ENCODE measurements around the gene AGBL4.

The AGBL4 gene

DNA sequence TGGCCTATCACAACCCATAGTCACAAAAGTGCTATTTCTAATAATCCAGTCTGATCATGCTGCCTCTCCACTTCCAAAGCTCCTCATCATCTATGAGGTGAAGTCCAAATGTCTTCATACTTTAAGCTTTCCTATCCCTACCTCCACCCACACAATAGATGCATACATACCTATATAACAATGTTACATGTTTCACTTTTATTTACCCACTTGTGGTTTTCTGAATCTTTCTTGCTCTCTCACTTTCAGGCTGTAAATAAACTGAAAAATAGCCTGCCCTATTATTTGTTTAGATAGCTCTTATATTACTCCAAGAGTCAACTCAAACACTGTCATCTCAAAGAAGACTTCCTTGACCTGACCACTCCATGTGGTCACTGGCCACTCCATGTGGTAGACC is 840.3 kb downstream of the AGBL4 start:
- DNase-seq (ENCODE audit: low read depth in 2 of 2) = no peak

- no peak for DNase-seq (ENCODE audit: low read depth in 2 of 2)
These were observed 842.7 kb downstream of the AGBL4 start for GRCh38 chr1:49181033-49181432.

GRCh38 chr1:49171941-49172593 is 851.7 kb downstream of the AGBL4 start:
- no peak for DNase-seq (ENCODE audit: low read depth in 2 of 2)

- no peak for DNase-seq (ENCODE audit: low read depth in 2 of 2)
These were observed 857.7 kb downstream of the AGBL4 start for GRCh38 chr1:49166031-49166430.

DNA sequence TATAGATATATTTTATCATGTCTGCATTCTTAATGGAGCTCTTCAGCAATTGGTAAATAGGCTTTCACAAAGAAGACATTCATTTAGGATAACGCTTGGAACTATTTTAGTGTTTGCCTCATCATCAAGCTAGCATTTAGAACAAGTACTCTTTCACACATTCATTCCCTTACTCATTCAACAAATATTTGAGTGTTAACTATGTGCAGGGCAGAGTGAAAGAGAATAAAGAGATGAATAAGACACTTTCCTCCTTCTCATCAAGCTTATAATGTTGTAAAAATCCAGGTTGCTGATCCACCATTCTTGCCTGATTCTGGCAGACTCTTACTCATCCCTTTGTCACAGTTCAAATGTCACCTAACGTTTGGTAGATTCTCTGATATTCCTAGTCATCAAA is 860.7 kb downstream of the AGBL4 start:
- no peak for DNase-seq (ENCODE audit: low read depth in 2 of 2)

- DNase-seq (ENCODE audit: low read depth in 2 of 2) = no peak
These were observed 863.1 kb downstream of the AGBL4 start for GRCh38 chr1:49160677-49161076.

DNA sequence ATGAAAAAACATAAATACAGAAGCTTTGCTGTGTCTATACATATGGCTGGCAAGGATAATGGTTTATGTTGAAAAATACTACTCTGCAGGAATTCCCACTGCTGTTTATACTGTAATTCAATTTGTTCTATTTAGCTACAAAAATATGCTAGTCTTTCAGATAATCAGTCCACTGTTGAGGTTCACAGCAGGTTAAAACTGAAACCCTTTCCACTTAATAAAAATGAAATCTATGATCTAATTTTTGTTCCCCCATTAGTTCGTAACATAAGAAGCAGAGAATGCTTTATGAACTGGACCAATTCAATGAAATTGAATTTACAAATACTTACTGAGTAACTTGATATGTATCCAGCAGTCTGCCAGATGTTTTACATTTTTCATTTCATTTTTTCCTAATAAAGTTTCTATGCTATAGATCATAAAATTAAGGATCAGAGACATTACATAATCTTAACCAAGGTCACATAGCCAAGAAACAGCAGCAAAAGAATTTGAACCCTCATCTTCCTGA is 887.0 kb downstream of the AGBL4 start:
- DNase-seq (ENCODE audit: low read depth in 2 of 2) = no peak

GRCh38 chr1:49125746-49126145 is 898.0 kb downstream of the AGBL4 start:
- DNase-seq (ENCODE audit: low read depth in 2 of 2) = no peak

DNA sequence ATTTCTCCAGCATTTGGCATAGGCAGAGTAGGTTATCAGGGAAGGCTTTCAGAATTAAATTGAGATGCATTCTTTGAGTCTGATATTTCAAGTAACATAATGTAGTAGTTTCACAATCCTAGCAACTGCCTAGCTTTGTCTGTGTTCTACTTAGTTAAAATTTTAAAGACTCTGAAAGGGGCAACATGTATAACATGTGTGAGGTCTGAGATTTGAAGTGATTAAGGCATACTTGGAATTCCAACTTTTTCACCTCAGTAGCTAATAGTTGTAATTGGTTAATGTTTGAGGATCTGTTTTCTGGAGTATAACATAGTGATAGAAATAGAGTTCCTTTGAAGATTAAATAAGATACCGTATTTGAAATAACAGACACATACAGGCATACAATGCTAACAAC is 911.8 kb downstream of the AGBL4 start:
- DNase-seq (ENCODE audit: low read depth in 2 of 2) = no peak

- DNase-seq (ENCODE audit: low read depth in 2 of 2) = no peak
These were observed 917.3 kb downstream of the AGBL4 start for GRCh38 chr1:49106445-49106844.

GRCh38 chr1:49104575-49104974 is 919.2 kb downstream of the AGBL4 start:
- no peak for DNase-seq (ENCODE audit: low read depth in 2 of 2)

DNA sequence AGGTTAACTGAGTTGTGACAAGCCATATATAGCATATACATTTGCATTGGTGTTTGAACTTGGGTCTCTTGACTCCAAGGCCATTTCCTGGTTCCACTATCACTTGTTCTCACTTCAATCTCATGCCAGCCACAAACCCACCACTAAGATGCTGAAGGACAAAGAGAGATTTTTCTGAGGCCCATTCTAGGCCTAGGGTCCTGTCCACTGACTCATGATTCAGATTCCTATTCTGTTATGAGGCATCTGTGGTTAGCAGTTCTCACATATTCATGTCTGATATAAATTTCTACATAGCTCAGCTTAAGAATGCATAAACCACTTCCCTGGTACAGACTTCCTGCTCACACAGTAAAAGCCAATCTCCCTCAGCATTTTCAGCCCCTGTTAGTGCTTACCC is 921.0 kb downstream of the AGBL4 start:
- DNase-seq (ENCODE audit: low read depth in 2 of 2) = no peak

DNA sequence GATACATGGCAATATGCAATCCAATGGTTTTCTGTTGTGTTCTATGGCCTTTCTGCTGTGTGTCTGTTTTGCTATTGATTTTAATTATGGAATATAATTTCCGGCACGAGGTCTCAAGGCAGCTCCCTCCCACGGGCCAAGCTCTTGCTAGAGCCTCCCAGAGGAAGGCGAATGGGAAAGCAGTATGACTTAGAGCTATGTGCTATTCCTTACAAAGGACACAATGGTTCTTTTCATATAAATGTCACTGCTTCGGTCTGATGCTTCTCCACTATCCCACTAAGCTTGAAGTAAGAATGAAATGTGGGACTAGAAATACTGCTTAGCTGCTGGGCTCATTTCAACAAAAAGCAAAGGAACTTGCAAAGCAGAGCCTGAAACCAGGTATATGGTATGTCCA is 924.9 kb downstream of the AGBL4 start:
- no peak for DNase-seq (ENCODE audit: low read depth in 2 of 2)

- DNase-seq (ENCODE audit: low read depth in 2 of 2) = no peak
These were observed 937.4 kb downstream of the AGBL4 start for GRCh38 chr1:49086327-49086726.

DNA sequence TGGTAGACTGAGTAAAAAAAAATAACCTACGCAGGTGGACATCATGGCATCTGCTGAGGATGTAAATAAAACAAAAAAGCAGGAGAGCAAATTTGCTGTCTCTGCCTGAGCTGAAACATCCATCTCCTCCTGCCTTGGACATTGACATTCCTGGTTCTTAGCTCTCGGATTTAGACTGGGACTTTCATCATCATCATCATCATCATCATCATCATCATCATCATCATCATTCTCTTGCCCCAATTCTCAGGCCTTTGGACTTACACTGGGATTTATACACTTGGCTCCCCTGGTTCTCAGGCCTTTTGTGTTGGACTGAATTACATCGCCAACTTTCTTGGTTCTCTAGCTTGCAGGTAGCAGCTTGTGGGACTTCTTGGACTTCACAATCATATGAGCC is 938.7 kb downstream of the AGBL4 start:
- DNase-seq (ENCODE audit: low read depth in 2 of 2) = no peak

DNA sequence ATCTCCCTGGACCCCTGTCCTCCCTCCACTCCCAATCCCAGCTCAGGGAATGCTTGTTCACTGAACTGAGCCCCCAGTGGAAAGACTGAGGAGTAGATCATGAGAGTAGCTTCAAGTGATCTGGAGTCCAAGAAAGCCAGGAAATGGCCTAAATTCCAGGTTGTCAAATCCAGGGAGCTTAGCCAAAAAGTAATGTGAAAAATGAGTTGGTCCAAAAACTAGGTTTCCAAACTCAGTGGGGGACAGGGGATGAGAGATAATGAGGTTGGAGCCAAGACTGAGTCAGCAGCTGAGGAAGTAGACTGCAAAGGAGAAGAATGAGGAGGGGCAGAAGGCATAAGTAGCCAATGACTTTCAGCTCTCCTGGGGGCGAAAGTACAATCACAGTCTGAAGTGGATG is 963.0 kb downstream of the AGBL4 start:
- DNase-seq (ENCODE audit: low read depth in 2 of 2) = no peak

GRCh38 chr1:49059087-49059486 is 964.7 kb downstream of the AGBL4 start:
- no peak for DNase-seq (ENCODE audit: low read depth in 2 of 2)

DNA sequence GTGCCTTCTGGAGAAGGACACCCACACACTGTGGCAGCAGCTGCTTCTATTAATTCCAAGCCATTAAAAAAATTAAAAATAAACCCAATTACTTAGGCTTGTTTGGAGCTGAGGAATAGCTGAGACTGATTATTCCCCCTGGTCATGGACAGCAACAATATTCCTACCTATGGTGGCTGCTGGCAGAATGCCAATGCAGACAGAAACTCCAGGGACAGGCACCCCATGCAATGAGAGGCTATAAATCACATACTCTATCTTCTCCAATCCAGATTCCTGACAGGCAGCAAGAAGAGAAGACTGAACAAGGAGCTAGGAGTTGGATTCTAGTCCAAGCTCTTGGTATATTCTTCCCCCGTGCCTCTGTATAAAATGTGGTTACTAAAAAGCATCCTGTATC is 971.7 kb downstream of the AGBL4 start:
- no peak for DNase-seq (ENCODE audit: low read depth in 2 of 2)

GRCh38 chr1:49051647-49052046 is 972.1 kb downstream of the AGBL4 start:
- DNase-seq (ENCODE audit: low read depth in 2 of 2) = no peak

DNA sequence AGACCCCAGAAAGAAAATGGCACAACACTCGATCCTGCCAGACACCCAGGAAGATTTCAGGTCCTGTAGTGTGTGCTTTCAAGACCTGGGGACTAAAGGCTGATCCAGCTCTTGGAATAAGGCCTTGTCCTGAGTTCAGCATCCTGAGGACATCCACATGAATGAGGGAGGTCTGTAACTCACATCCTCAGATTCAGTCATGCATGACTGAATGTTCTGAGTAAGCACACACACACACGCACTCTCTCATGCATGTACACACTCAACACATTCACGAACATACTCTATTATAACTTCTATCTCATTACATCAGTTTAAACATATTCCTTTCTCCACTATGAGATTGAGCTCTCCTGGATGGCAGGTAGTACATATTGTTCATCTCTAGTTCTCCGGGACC is 973.7 kb downstream of the AGBL4 start:
- no peak for DNase-seq (ENCODE audit: low read depth in 2 of 2)

- DNase-seq (ENCODE audit: low read depth in 2 of 2) = no peak
These were observed 975.6 kb downstream of the AGBL4 start for GRCh38 chr1:49048188-49048587.

GRCh38 chr1:49046305-49046704 is 977.4 kb downstream of the AGBL4 start:
- no peak for DNase-seq (ENCODE audit: low read depth in 2 of 2)

- DNase-seq (ENCODE audit: low read depth in 2 of 2) = no peak
These were observed 978.4 kb downstream of the AGBL4 start for GRCh38 chr1:49045371-49045770.

- no peak for DNase-seq (ENCODE audit: low read depth in 2 of 2)
These were observed 987.1 kb downstream of the AGBL4 start for GRCh38 chr1:49036700-49037099.
